Measurements from ENCODE around the gene HACD4.
"Not testable (repeated sequence)": the region's sequence is repeated elsewhere in the genome, so short reads cannot be mapped to it uniquely, and the experiment has no call there.

Gene HACD4

GRCh38 chr9:21015995-21016394 is 15.4 kb downstream of the HACD4 start:
- no peak for DNase-seq

- DNase-seq: no peak
These were observed 16.2 kb downstream of the HACD4 start for GRCh38 chr9:21015129-21015815.

GRCh38 chr9:21002040-21002439 is 29.4 kb downstream of the HACD4 start:
- no peak for DNase-seq

GRCh38 chr9:21001581-21001980 is 29.9 kb downstream of the HACD4 start:
- DNase-seq: no peak

- no peak for DNase-seq
These were observed 33.9 kb downstream of the HACD4 start for GRCh38 chr9:20997503-20998076.

DNA sequence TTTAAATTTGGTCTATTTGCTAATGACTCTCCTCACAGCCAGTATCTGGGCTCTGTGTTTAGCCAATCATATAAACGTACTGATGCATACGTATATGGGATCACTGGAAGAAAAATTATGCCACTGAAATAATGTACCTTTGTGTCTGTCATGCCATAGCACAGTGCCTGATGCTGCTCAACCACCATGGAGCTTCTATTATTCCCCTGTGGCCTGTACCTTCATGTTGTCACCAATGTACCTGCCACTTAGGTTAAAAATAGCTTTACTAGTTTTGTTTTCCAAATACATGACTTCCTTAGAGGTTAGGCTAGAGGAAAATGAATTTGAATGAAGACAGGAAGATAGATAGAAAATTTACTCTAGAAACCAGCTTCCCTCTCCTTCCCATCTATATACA is 34.6 kb downstream of the HACD4 start:
- no peak for DNase-seq

DNA sequence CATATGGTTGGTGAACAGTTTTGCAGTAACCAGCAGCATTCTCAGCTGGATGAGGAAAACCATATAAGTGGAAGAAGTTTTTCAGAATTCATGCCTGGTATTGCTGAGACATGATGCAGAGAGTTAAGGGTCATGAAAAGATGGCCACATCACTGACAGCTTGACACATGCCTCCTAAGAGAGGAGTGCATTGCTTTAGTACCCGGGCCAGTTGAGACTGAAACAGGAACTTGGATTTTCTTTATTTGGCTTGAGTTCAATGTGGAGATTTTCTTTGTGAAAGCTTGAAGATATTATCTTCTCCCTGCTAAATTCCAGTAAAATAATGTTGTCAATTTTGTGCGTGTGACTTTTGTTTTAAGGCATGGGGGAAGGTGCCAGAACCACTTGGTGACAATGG is 35.8 kb downstream of the HACD4 start:
- no peak for DNase-seq

- DNase-seq: no peak
These were observed 37.0 kb downstream of the HACD4 start for GRCh38 chr9:20994486-20994885.

- no peak for DNase-seq
These were observed 40.6 kb downstream of the HACD4 start for GRCh38 chr9:20990867-20991266.

GRCh38 chr9:20989923-20990341 is 41.5 kb downstream of the HACD4 start:
- DNase-seq: no peak

GRCh38 chr9:20988671-20989315 is 42.6 kb downstream of the HACD4 start:
- no peak for DNase-seq

DNA sequence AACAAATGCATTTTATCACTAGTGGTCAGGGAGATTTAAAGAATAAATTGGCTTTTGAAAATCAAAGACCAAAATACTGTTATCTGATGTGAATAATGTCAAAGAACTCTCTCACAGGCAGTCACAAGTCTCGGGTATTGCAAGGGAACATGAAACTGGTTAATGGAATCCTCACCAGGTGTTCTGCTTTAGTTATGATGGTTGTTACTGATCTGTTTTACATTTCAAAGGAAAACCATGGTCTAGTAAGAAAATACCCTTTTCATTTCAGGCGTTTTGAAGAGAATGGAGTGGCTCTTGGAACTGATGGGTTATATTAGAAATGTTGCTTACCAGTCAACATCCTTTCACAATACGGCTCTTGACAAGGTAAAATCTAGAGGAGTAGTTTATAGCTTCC is 43.4 kb downstream of the HACD4 start:
- no peak for DNase-seq

DNA sequence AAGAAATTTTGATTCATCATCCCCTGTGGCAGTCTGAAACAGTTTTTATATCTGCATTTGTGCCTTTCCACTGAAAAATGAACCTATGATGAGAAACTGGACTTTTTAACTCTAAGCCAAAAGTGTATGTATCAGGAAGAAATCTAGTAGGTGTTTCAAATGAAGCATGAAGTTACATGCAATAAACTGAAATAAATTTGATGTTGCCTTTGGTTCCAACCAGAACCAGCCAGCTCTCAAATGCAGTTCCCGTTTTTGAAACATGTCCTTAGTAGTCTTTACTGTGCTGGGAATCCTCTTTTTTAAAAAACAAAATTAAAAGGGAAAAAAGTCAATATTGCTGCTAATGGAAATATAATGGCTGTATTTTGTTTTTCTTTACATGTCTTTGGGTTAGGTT is 43.9 kb downstream of the HACD4 start:
- no peak for DNase-seq

DNA sequence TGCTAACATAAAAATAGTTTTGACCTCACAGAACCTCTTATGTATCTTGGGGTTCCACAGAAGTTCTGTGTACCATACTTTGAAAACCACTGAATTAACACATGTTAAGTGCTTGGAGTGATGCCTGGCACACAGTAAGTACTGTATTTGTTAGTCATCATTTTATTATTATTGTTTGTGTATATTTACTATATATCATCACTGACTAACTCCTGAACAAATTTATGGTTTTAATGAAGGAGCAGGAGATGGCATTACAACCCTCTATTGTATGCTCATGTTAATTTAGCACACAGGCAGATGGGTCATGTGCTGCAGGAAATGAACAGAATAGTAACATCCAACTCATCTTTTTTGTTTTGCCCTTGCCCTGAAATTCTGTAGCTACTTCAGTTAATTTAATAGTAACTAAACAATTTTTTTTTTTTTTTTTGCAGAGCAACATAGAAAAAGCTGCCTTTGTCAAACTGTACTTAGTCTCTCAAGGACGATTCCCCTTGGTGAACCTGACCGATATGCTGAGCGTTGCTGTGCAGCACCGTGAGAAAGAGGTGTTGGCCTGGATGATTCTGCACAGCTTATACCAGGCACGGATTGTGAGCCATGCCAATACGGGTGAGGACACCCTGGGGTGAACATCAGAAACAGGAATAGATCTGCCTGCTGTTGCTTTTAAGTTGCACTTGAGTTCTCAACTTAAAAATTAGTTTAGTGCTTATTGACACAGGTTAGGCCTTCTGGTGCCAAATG is 45.4 kb downstream of the HACD4 start:
- DNase-seq: no peak

DNA sequence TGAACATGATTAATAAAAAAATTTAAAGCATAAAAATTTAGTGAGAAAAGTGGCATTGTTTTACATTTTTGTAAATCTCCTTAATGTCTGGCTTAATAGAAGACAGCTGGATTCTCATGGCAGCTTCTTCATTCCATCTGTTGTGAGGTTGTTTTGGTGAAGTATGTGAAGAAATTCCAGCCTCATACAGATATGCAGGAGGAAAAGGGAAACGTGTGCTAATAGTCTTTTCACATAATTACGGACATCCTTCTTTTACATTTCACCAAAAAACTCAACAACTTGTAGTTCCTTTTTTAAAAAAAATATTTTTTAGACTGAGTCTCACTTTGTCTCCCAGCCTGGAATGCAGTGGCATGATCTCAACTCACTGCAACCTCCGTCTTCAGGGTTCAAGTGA is 46.9 kb downstream of the HACD4 start:
- DNase-seq: no peak

GRCh38 chr9:20981486-20981885 is 50.0 kb downstream of the HACD4 start:
- DNase-seq: no peak

DNA sequence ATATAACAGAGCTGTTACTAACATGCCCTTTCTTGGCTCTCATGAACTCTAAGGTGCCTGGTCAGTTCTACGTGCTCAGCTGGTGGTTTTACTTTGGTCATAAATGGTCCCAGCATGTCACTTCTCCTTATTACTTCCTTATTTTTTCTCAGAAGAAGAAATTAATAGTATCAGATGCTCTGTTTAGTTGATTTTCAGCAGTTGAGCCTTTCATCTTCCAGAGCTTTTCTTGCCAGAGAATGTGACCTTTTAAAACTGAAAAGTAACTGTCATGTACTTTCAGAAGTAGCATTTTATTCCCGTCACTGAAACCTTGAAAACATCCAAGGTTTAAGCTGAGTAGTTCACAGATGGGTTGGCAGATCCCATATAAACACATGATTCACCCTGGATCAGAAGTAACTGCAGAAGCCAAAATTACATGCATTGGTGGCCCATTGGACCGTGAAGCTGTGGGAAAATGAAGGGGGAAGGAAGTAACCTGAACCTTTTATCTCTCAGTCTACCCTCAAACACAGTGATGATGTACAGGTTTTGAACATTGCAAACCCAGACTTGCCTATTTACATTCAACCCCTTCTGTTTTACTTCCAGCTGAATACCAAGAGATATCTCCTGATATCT is 50.5 kb downstream of the HACD4 start:
- DNase-seq: no peak

DNA sequence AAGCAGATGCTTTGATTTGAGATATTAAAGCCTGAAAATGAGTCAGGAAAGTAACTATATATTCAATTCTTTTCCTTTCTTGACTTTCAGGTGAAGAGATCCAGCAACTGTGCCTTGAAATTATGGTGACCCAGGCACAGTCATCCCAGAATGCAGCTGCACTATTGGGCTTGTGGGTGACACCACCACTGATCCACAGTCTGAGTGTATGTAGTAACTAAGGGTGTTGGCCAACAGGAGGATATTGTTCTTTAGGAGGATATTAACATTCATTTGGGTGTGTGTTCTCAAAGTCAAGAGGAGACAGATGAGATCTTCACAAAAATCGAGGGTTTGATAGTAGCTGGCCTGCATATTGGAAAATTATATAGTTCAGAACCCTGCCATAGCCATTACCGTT is 53.2 kb downstream of the HACD4 start:
- DNase-seq: no peak

DNA sequence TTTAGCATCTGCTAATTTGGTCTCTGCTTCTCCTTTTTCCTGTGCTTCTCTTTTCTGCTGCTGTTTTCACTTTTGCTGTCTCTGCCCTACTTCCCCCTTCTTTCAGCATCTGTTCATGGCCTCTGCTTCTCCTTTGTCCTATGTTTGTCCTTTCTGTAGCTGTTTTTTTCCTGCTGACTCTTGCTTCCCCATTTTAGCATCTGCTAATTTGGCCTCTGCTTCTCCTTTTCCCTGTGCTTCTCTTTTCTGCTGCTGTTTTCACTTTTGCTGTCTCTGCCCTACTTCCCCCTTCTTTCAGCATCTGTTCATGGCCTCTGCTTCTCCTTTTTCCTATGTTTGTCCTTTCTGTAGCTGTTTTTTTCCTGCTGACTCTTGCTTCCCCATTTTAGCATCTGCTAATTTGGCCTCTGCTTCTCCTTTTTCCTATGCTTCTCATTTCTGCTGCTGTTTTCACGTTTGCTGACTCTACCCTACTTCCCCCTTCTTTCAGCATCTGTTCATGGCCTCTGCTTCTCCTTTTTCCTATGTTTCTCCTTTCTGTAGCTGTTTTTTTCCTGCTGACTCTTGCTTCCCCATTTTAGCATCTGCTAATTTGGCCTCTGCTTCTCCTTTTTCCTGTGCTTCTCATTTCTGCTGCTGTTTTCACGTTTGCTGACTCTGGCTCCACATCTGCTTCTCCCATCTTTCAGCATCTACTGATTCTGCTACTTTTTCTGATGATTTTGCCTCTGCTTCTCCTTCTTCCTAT is 57.1 kb downstream of the HACD4 start:
- not testable (repeated sequence) for DNase-seq

- DNase-seq: not testable (repeated sequence)
These were observed 58.0 kb downstream of the HACD4 start for GRCh38 chr9:20973246-20973947.

GRCh38 chr9:20972684-20973083 is 58.8 kb downstream of the HACD4 start:
- no peak for DNase-seq

Data from NK-92 treated with Interleukin-12 subunit alpha and Interleukin-12 subunit beta, amount 100 ng/mL, for 24 hours (cell line).